Brain microvascular endothelial cell (primary cell): ENCODE results near the gene ATP5PO.

Experiments
- DNase-seq: peaks from one replicate; pipeline ENCODE4 v3.0.0-alpha.2; 2020
- H3K27ac ChIP-seq: fragments of 250-450 bp; sonication (Bioruptor Pico); 2 replicates; pipeline ENCODE4 v1.5.1; 2020; ENCODE audit warnings: mild to moderate bottlenecking, moderate library complexity
- H3K27me3 ChIP-seq: fragments of 250-450 bp; sonication (Bioruptor Pico); replicated peaks from 2 replicates; pipeline ENCODE4 v1.5.1; 2020; ENCODE audit warnings: mild to moderate bottlenecking
- H3K36me3 ChIP-seq: fragments of 250-450 bp; sonication (Bioruptor Pico); replicated peaks from 2 replicates; pipeline ENCODE4 v1.5.1; 2020; ENCODE audit warnings: mild to moderate bottlenecking
- H3K4me3 ChIP-seq: 2 replicates; pipeline ENCODE4 v1.5.1; 2011; ENCODE audit warnings: low read depth, mild to moderate bottlenecking, control low read depth, low read length, moderate library complexity
- in situ Hi-C: cut with HindIII; loops from 2 replicates; pipeline ENCODE4 v1.10.0; 2017; ENCODE audit warnings: low sequenced_read_pairs, low pct_ligation_motif_present
- TF ChIP-seq, protein P1 (sequence below): IDR thresholded peaks from 2 replicates; pipeline ENCODE4 v1.5.1; 2011; ENCODE audit warnings: low read depth, mild to moderate bottlenecking, moderate library complexity, low read length, control low read depth, inconsistent platforms; ENCODE audit errors: missing control alignments

The ATP5PO gene

DNA sequence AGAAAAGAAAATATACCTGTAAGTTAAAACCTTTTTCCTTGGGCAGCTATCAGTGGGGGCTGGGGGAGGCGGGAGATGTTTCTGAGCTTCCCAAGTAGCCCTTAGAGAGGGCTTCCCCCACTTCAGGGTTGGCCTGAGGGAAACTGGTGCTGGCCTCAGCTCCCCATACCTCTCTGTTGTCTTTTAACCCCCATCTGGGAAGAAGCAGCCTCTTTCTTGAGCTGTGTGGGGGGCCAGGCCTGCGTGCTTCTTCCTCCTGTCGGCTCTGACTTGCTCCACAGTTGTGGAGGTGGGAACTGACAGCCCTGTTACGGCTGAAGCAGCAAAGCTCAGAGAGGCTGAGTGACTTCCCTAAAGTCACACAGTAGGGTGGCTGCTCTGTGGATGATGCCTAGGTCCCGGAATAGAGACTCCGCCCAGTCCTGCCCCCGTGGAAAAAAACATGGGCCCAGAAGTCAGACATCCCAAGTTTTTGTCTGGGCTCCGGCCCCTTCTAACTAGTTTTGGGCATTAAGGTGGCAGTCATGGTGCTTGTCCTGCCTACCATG is 55.2 kb downstream of the ATP5PO start:
- no peak for DNase-seq
- no peaks in the 10 kb centered on the region for H3K36me3 ChIP-seq
- H3K4me3 ChIP-seq = no peak overlapping the region
- TF ChIP-seq, protein P1, sequence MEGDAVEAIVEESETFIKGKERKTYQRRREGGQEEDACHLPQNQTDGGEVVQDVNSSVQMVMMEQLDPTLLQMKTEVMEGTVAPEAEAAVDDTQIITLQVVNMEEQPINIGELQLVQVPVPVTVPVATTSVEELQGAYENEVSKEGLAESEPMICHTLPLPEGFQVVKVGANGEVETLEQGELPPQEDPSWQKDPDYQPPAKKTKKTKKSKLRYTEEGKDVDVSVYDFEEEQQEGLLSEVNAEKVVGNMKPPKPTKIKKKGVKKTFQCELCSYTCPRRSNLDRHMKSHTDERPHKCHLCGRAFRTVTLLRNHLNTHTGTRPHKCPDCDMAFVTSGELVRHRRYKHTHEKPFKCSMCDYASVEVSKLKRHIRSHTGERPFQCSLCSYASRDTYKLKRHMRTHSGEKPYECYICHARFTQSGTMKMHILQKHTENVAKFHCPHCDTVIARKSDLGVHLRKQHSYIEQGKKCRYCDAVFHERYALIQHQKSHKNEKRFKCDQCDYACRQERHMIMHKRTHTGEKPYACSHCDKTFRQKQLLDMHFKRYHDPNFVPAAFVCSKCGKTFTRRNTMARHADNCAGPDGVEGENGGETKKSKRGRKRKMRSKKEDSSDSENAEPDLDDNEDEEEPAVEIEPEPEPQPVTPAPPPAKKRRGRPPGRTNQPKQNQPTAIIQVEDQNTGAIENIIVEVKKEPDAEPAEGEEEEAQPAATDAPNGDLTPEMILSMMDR = no peak
- H3K27me3 ChIP-seq = no peaks in the 10 kb centered on the region
- in situ Hi-C loops = no loop called here
- no peak overlapping the region for H3K27ac ChIP-seq

GRCh38 chr21:33859373-33860102 is 56.1 kb downstream of the ATP5PO start:
- Histone ChIP-seq H3K4me3 (no peak overlapping the region), H3K36me3 (no peaks in the 10 kb centered on the region), H3K27ac (no peak overlapping the region), H3K27me3 (no peaks in the 10 kb centered on the region)
- TF ChIP-seq, protein P1 = no peak
- DNase-seq = no peak
- in situ Hi-C loops = no loop called here

DNA sequence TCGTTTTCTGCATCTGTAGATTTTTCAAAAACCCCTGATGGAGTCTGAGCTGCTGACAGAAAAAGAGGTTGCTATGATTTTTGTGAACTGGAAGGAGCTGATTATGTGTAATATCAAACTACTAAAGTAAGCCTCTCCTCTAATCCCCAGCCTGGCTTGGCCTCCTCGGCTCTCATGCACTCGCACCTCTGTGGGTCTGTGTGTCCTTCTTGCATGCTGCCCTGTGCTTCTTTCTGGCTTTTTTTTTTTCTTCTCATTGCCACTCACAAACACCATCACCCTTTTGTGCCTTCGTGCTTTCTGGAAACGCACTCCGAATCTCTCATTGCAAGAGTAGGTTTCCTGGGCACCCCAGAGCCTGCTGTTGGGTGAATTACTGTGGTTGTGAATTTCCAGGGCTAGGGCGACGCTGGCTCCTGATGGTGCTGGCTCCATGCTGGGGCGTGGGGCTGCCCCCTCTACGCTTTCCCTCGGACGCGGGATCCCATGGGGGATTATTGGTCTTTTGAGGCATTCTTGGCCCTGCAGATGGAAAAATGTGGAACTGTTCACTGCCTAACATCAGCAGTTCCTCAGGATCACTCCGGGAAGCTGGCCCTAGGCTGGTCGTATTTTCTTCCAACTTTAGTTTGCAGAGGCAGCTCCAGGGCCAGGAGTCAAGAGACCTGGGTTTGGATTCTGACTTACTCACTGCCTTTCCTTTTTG is 56.8 kb downstream of the ATP5PO start:
- Histone ChIP-seq H3K27ac (no peak overlapping the region), H3K27me3 (no peaks in the 10 kb centered on the region), H3K4me3 (no peak overlapping the region), H3K36me3 (no peaks in the 10 kb centered on the region)
- no peak for DNase-seq
- TF ChIP-seq, protein P1 = no peak
- in situ Hi-C loops = no loop called here

DNA sequence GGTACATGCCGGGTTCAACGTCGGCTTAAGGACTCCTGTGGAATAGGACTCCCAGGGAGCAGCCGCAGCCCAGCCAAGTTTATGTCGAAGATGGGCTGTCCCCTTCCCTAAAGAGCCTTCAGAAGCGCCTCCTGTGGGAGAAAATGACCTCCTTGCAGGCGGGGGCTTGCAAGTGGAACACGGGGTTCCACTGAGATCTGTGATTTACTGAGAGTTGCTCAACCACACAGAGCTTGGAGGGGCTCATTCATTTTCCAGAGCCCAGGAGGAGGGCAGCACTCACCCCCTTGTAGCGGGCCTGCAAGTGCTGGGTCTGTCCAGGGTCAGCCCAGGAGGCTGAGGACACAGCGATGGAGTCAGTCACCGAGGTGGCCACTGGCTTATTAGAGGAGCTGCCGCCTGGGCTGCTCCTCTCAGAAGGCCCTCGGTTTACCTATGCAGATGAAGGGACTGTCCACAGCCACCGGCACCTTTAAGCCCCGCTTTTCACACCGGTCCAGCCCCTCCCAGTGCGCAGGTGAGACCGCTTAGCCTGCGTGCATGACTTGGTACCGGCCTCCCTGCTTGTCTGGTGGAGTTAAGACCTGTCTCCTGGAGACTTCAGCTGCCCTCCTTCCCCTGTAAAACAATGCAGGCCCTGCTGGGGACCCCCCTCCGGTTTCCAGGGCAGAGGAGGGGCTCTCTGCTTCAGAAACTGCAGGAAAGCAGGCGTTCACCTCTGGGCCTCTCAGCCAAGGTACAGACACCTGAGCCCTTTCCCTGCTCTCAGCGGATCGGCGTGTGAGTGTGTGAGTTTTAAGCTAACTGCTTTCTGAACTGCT is 57.5 kb downstream of the ATP5PO start:
- TF ChIP-seq, protein P1 = no peak
- in situ Hi-C loops = no loop called here
- DNase-seq = no peak
- Histone ChIP-seq H3K4me3 (no peak overlapping the region), H3K36me3 (no peaks in the 10 kb centered on the region), H3K27ac (no peak overlapping the region), H3K27me3 (no peaks in the 10 kb centered on the region)

DNA sequence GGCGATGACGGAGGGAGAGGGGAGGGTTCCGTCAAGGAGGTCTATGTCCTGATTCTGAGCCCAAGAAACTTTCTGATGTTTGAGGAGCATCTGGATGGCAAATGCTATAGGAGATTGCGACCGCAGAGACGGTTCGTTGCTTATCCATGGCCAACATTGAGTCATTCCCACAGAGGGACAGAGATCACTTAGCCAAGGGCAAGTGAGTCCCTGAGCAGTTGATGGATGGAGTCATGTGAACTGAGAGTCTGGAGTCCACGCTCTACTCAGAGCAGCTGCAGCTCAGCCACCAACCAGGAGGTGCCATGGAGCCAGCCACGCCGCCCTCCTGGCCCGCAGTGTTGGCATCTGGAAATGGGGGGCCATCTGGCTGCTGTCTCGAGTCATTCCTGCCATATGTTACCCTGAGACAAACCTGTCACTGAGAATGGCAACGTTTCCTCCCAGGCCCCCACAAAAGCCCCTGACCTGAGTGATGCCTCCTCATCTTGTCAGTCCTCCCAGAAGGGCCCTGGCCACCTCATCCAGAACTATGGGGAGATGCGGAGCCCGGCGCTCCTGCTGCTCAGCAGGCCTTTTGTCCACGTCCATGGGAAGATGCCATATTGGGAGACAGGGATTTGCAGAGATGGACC is 58.6 kb downstream of the ATP5PO start:
- TF ChIP-seq, protein P1 = no peak
- H3K27ac ChIP-seq = no peak overlapping the region
- no peaks in the 10 kb centered on the region for H3K27me3 ChIP-seq
- in situ Hi-C loops = no loop called here
- DNase-seq = no peak
- no peak overlapping the region for H3K4me3 ChIP-seq
- H3K36me3 ChIP-seq = no peaks in the 10 kb centered on the region
